ENCODE data around the gene XNDC1N.
"Not testable (repeated sequence)": the region's sequence is repeated elsewhere in the genome, so short reads cannot be mapped to it uniquely, and the experiment has no call there.

XNDC1N gene

GRCh38 chr11:71928737-71929443, 496 bp upstream of the XNDC1N start, which contains the start of gene RNF121:
Gene RNF121, plus strand, starts transcription at chr11:71929046. Its CDS starts 16 bp downstream, at chr11:71929062.
- in situ Hi-C loops (cut with HindIII; ENCODE audit: low pct_unique_long_range_greater_than_20kb, low sequenced_read_pairs): no loop called here
- peak; percentile 88 to 96 for DNase-seq (ENCODE audit: low read depth in 1 of 2, low spot score in 1 of 2)
- no peak for TF ChIP-seq JUND (IDR thresholded peaks at IDR 0.05; ENCODE audit: low read depth)

DNA sequence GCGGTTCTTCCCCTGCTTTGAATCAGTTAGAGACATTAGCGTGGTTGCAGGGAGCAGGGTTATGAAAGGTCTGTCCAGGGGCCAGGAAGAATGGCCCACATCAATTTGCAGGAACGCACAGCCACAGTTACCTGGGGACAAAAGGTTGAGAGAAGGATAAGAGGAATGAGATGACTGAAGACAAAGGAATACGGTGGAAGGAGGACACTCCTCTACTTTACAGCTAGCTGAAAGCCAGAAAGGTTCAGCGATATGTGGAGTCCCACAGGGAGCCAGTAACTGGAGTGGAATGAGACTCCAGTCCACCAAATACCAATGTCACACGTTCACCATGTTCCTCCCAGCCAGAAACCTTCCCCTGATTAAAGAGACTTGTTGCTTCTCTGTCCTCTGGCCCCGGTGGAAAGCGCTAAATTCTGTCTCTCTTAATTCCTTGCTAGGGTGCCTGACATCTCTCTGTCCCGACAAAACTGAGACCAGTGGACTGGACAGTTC, 10.7 kb downstream of the XNDC1N start:
- TF ChIP-seq JUND (IDR thresholded peaks at IDR 0.05; ENCODE audit: low read depth): no peak
- in situ Hi-C loops (cut with HindIII; ENCODE audit: low pct_unique_long_range_greater_than_20kb, low sequenced_read_pairs): no loop called here

GRCh38 chr11:71914617-71915189, 13.7 kb downstream of the XNDC1N start:
- TF ChIP-seq JUND (IDR thresholded peaks at IDR 0.05; ENCODE audit: low read depth): no peak
- DNase-seq (ENCODE audit: low read depth in 1 of 2, low spot score in 1 of 2): no peak
- in situ Hi-C loops (cut with HindIII; ENCODE audit: low pct_unique_long_range_greater_than_20kb, low sequenced_read_pairs): no loop called here

More for the DNA sequence above, 10.7 kb downstream of the XNDC1N start:
- no peak for DNase-seq (ENCODE audit: low read depth in 1 of 2, low spot score in 1 of 2)

GRCh38 chr11:71913756-71914526, 14.5 kb downstream of the XNDC1N start:
- no peak for DNase-seq (ENCODE audit: low read depth in 1 of 2, low spot score in 1 of 2)
- TF ChIP-seq JUND (IDR thresholded peaks at IDR 0.05; ENCODE audit: low read depth): no peak
- in situ Hi-C loops (cut with HindIII; ENCODE audit: low pct_unique_long_range_greater_than_20kb, low sequenced_read_pairs): no loop called here

DNA sequence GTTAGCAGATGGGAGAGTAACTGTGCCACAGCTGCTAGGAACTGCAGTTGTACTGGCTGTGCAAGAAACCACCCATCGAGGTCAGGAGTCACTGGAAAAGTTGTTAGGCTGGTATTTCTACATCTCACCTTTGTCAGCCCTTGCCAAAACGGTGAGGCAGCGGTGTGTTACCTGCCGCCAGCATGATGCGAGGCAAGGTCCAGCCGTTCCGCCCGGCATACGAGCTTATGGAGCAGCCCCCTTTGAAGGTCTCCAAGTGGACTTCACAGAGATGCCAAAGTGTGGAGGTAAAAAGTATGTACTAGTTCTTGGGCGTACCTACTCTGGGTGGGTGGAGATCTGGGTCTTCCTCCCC, 16.4 kb downstream of the XNDC1N start:
- peak in 1 of 2 experiments; percentile 23 for DNase-seq (ENCODE audit: low read depth in 1 of 2, low spot score in 1 of 2)
- in situ Hi-C loops (cut with HindIII; ENCODE audit: low pct_unique_long_range_greater_than_20kb, low sequenced_read_pairs): not testable (repeated sequence)

- in situ Hi-C loops (cut with HindIII; ENCODE audit: low pct_unique_long_range_greater_than_20kb, low sequenced_read_pairs); DNase-seq (ENCODE audit: low read depth in 1 of 2, low spot score in 1 of 2): not testable (repeated sequence)
Measured at GRCh38 chr11:71911321-71911985, 16.9 kb downstream of the XNDC1N start.

GRCh38 chr11:71910775-71911174, 17.6 kb downstream of the XNDC1N start:
- DNase-seq (ENCODE audit: low read depth in 1 of 2, low spot score in 1 of 2); in situ Hi-C loops (cut with HindIII; ENCODE audit: low pct_unique_long_range_greater_than_20kb, low sequenced_read_pairs): not testable (repeated sequence)

- no peak for TF ChIP-seq JUND (IDR thresholded peaks at IDR 0.05; ENCODE audit: low read depth)
- DNase-seq (ENCODE audit: low read depth in 1 of 2, low spot score in 1 of 2): no peak
- in situ Hi-C loops (cut with HindIII; ENCODE audit: low pct_unique_long_range_greater_than_20kb, low sequenced_read_pairs): no loop called here
Measured at GRCh38 chr11:71908218-71908617, 20.2 kb downstream of the XNDC1N start.

DNA sequence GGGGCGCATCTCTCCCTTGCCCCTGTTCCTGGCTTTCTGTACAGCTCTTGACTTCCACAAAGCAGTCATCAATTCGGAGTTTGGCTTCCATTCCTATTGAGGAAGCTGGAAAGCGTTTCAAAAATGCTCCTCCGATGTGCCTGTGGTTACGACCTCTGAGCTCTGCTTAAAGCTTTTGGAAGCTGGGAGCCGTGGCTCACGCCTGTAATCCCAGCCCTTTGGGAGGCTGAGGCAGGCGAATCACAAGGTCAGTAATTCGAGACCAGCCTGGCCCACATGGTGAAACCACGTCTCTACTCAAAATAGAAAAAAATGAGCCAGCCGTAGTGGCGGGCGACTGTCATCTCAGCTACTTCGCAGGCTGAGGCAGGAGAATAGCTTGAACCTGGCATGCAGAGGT, 27.3 kb downstream of the XNDC1N start:
- in situ Hi-C loops (cut with HindIII; ENCODE audit: low pct_unique_long_range_greater_than_20kb, low sequenced_read_pairs); DNase-seq (ENCODE audit: low read depth in 1 of 2, low spot score in 1 of 2): not testable (repeated sequence)

DNA sequence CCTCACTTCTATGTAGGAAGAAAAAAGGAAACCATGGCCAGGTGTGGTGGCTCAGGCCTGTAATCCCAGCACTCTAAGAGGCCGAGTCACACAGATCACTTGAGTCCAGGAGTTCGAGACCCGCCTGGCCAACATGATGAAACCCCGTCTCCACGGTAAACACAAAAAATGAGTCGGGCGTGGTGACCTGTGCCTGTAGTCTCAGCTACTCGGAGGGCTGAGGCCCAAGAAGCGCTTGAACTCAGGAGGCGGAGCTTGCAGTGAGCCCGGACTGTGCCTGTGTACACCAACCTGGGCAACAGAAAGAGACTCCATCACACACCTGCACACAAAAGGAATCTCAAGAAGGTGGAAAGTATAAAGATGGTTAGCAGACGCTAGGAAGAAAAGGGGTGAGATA, 32.4 kb downstream of the XNDC1N start:
- no peak for DNase-seq (ENCODE audit: low read depth in 1 of 2, low spot score in 1 of 2)
- no peak for TF ChIP-seq JUND (IDR thresholded peaks at IDR 0.05; ENCODE audit: low read depth)
- in situ Hi-C loops (cut with HindIII; ENCODE audit: low pct_unique_long_range_greater_than_20kb, low sequenced_read_pairs): no loop called here

DNA sequence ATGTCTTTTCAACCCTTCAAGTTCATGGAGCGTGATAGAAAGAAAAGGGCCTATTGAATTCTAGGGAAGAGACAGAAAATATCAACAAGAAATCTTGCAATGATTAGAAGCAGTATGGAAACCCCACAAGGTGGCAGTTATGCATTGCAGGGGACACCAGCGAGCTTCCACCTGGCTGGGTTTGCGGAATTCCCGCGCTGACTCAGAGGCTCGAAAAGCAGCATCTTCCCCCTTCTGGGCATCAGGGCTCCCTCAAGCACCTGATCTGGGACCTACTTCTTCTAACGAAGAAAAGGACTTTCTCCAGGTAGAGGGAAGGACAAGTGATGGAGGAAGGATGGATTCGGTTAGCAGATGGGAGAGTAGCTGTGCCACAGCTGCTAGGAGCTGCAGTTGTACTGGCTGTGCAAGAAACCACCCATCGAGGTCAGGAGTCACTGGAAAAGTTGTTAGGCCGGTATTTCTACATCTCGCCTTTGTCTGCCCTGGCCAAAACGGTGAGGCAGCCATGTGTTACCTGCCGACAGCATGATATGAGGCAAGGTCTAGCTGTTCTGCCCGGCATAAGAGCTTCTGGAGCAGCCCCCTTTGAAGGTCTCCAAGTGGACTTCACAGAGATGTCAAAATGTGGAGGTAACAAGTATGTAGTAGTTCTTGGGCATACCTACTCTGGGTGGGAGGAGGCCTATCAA, 39.1 kb downstream of the XNDC1N start:
- peak in 1 of 2 experiments; percentile 35 for DNase-seq (ENCODE audit: low read depth in 1 of 2, low spot score in 1 of 2)
- in situ Hi-C loops (cut with HindIII; ENCODE audit: low pct_unique_long_range_greater_than_20kb, low sequenced_read_pairs): not testable (repeated sequence)

- in situ Hi-C loops (cut with HindIII; ENCODE audit: low pct_unique_long_range_greater_than_20kb, low sequenced_read_pairs); DNase-seq (ENCODE audit: low read depth in 1 of 2, low spot score in 1 of 2): not testable (repeated sequence)
Measured at GRCh38 chr11:71888335-71889010, 39.9 kb downstream of the XNDC1N start.

DNA sequence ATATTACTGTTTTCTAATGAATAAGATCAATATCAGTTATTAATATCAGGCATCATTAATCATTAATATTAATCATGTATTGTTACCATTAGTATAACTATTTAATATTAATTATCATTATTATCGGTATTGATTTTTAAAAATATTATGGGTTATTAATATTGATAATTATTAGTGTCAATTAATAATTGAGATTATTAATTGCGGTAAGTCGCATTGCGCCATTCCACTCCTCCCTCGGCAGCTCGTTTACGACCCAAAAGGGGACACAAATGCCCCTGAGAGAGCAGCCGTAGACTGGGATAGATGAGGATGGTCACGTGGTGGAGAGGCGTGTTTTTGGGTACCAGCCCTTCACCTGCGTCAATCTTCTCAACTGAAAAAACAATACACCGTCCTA, 42.6 kb downstream of the XNDC1N start:
- in situ Hi-C loops (cut with HindIII; ENCODE audit: low pct_unique_long_range_greater_than_20kb, low sequenced_read_pairs); DNase-seq (ENCODE audit: low read depth in 1 of 2, low spot score in 1 of 2): not testable (repeated sequence)
